GM23338 (cell line): ENCODE data around the gene C22orf23.

Source experiments
- POLR2AphosphoS5 ChIP-seq: IDR thresholded peaks from 2 replicates; pipeline ENCODE4 v1.6.1; 2016; ENCODE audit warnings: antibody characterized with exemption, low read depth
- TF ChIP-seq, protein P1 (sequence below), 2 experiments: fragments of 200-600 bp in 1 of 2; sonication (generic) in 1 of 2; conservative IDR thresholded peaks; 2 replicates each; pipeline versions ENCODE4 v1.5.1 to v1.6.1; 2016 to 2017; ENCODE audit warnings: antibody characterized with exemption in 2 of 2, low read depth in 2 of 2, mild to moderate bottlenecking in 2 of 2, moderate library complexity in 1 of 2

DNA sequence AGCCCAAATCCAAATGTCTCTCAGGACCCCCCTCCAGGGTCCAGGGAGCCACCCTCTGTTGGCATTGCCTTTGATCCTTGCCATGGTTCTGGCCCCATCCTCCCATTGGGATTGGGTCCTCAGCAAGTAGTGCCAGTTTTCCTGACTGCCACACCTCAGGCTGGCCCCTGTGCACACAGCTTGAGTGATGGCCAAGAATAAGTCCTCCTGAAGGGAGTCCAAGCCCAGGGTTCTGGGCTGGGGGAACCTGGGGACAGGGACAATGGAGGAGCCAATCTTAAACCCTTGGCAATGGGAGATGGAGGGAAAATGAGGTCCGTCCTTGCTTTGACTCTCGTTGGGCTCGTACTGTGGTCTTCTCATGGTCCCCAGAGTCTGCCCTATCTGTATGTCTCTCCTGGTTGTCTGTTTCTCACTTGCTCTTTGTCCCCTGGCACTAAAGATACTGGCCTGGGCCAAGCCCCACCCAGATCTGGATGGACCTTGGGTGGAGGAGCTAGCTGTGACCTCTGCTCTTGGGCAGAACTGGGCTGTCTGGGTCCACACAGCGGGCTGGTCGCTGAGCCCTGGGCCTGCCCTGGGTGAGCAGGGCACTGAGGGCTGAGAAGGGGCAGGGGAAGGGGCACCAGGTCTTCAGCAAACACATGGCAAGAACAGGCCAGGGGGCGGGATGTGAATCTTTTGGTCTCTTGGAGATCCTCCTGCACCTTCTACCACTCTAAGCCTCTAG lies 28.0 kb upstream of the C22orf23 start:
- TF ChIP-seq, protein P1, sequence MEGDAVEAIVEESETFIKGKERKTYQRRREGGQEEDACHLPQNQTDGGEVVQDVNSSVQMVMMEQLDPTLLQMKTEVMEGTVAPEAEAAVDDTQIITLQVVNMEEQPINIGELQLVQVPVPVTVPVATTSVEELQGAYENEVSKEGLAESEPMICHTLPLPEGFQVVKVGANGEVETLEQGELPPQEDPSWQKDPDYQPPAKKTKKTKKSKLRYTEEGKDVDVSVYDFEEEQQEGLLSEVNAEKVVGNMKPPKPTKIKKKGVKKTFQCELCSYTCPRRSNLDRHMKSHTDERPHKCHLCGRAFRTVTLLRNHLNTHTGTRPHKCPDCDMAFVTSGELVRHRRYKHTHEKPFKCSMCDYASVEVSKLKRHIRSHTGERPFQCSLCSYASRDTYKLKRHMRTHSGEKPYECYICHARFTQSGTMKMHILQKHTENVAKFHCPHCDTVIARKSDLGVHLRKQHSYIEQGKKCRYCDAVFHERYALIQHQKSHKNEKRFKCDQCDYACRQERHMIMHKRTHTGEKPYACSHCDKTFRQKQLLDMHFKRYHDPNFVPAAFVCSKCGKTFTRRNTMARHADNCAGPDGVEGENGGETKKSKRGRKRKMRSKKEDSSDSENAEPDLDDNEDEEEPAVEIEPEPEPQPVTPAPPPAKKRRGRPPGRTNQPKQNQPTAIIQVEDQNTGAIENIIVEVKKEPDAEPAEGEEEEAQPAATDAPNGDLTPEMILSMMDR (conservative IDR thresholded peaks at IDR 0.05; ENCODE audit: low read depth in 2 of 2), result no peak
- no peak for TF ChIP-seq POLR2AphosphoS5
